Lower leg skin (tissue), 4 donors: ENCODE data around the gene KCNE4. TPM values are rescaled to one million over a fixed set of nuclear protein-coding genes. Genes with fewer than 3 reads are reported as not detected.

ENCODE experiments used
- DNase-seq, 2 donors: peaks; one replicate each; pipeline ENCODE4 v3.0.0-alpha.2; 2019; ENCODE audit warnings: low spot score in 2 of 2
- H3K4me3 ChIP-seq: fragments of 200-600 bp; sonication (generic); 2 replicates; pipeline ENCODE4 v1.5.1; 2017; ENCODE audit warnings: mild to moderate bottlenecking, low read depth; ENCODE audit not compliant: poor library complexity, severe bottlenecking
- POLR2A ChIP-seq, 2 donors: fragments of 450-650 bp; IDR thresholded peaks; one replicate each; pipeline ENCODE4 v1.6.1; 2016 to 2017; ENCODE audit warnings: antibody characterized with exemption in 2 of 2, mild to moderate bottlenecking in 1 of 2, moderate library complexity in 1 of 2
- WGBS, 2 donors: methylation state at CpG; one replicate each; pipeline ENCODE4 v1.1.5; 2018; 5-methylcytosine and 5-hydroxymethylcytosine counted together
- intact Hi-C: fragments of 100-400 bp; cut with DNase I; formaldehyde crosslinking; loops from one replicate; pipeline ENCODE4 v1.15.0; 2023; ENCODE audit warnings: low total_unique reads
- total RNA-seq, 4 donors: library from RNA; depleted of rRNA; stranded (reverse); fragments of >200 nt; gene quantifications; one replicate each; pipeline ENCODE4 v1.1.0, GENCODE V29; 2016
- TF ChIP-seq, protein P1 (sequence below), 3 donors: fragments of 450-650 bp; IDR thresholded peaks; one replicate each; pipeline ENCODE4 v1.5.1; 2016; ENCODE audit warnings: antibody characterized with exemption in 3 of 3, mild to moderate bottlenecking in 3 of 3, moderate library complexity in 2 of 3

The KCNE4 gene
- total RNA-seq, 4 donors from 2014 or later: 0.95 to 4.1 (median 1.7) TPM

DNA sequence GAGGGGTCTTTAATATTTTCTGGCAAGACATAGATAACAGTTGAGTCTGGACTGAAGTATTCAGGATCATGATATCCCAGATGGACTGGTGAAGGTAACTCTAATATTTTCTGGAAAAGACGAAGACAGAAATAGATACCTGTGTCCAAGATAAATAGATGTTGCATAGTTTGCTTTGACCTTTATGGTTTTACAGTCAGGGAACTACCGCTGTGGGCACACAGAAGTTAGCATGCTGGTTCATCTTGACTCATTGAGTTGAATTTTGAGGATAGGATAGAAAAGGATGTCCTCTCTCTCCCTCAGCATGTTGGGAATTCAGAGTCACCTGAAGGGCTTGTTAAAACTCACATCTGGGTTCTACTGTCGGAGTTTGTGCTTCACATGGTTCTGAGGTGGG is 20.8 kb downstream of the KCNE4 start:
- TF ChIP-seq POLR2A (IDR thresholded peaks at IDR 0.05): no peak
- TF ChIP-seq, protein P1, sequence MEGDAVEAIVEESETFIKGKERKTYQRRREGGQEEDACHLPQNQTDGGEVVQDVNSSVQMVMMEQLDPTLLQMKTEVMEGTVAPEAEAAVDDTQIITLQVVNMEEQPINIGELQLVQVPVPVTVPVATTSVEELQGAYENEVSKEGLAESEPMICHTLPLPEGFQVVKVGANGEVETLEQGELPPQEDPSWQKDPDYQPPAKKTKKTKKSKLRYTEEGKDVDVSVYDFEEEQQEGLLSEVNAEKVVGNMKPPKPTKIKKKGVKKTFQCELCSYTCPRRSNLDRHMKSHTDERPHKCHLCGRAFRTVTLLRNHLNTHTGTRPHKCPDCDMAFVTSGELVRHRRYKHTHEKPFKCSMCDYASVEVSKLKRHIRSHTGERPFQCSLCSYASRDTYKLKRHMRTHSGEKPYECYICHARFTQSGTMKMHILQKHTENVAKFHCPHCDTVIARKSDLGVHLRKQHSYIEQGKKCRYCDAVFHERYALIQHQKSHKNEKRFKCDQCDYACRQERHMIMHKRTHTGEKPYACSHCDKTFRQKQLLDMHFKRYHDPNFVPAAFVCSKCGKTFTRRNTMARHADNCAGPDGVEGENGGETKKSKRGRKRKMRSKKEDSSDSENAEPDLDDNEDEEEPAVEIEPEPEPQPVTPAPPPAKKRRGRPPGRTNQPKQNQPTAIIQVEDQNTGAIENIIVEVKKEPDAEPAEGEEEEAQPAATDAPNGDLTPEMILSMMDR (IDR thresholded peaks at IDR 0.05): no peak
- intact Hi-C loops: no loop called here
- H3K4me3 ChIP-seq: no peak overlapping the region
- DNase-seq: no peak
- WGBS, 2 donors: 90 to 91% methylated on average over 3 of the region's 3 CpGs

DNA sequence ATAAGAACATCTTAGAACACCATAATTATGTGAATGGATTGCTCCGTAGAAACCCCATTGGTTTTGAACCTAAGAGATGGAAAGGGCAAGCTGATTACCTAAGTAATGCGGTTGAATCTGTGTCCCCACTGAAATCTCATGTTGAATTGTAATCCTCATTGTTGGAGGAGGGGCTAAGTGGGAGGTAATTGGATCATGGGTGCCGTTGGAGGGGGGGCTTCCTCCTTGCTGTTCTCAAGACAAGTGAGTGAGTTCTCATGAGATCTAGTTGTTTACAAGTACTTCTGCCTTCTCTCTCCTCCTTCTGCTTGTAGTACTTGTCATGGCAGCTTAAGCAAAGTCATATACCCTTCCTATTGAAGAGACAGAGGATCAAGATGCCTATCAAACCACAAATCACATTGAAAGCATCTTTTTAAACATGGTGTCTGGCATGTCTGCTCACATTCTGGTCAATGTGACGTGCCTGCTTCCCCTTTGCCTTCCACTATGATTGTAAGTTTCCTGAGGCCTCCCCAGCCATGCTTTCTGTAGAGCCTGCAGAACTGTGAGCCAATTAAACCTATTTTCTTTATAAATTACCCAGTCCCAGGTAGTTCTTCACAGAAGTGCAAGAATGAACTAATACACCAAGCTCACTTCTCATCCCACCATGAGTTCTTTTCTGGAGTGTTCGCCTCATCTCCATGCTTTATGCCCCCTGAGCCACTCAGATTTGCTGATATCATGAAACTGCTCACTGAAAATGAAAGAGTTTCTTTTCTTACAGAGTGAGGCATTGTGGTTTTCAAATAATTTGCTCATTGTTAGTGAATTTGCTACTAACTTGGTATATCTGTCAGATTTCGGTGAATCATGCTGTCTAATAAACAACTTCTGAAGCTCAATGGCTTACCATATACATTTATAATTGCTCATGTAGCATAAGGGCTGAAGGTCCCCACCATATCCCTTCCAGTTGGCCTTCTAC is 23.6 kb downstream of the KCNE4 start:
- TF ChIP-seq POLR2A (IDR thresholded peaks at IDR 0.05): no peak
- TF ChIP-seq, protein P1 (IDR thresholded peaks at IDR 0.05): no peak
- no peak for DNase-seq
- H3K4me3 ChIP-seq: no peak overlapping the region
- whole genome bisulfite sequencing, 2 donors: 71 to 73% methylated on average over 6 of the region's 6 CpGs
- intact Hi-C loops: no loop called here

DNA sequence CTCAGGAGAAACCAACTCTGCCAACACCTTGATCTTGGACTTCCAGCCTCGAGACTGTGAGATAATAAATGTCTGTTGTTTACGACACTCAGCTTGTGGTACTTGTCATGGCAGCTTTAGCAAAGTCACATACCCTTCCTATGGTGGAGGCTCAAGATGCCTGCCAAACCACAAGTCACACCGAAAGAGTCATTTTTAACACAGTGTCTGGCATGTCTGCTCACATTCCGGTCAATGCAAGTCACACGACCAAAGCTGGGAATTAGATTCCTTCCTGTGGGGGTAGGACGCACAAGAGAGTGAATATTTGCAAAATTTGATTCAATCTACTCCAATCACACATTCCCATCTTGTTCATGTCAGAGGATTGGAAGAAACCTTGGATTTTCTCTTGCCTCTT is 24.6 kb downstream of the KCNE4 start:
- no peak for DNase-seq
- intact Hi-C loops: no loop called here
- TF ChIP-seq POLR2A (IDR thresholded peaks at IDR 0.05): no peak
- TF ChIP-seq, protein P1 (IDR thresholded peaks at IDR 0.05): no peak
- H3K4me3 ChIP-seq: no peak overlapping the region
- WGBS, 2 donors: 65 to 66% methylated on average over 6 of the region's 6 CpGs

DNA sequence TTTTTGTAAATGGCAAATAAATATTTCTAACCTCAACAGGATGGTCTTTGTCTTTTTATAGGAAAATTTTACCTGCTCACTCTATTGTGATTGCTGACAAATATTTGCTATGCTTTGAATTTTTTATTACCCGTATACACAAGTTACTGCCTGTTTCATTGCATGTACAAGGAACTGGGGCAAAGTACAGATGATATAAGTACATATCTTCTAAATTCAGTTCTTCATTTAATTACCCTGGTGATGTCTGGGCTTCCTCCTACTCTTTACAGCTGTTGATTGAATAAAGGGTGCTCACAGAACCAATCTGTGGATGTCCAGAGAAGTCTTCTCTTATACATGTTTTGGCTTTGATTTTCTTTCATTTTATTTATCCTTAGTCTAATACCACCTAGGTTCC is 26.5 kb downstream of the KCNE4 start:
- DNase-seq: no peak
- no peak overlapping the region for H3K4me3 ChIP-seq
- TF ChIP-seq, protein P1 (IDR thresholded peaks at IDR 0.05): no peak
- TF ChIP-seq POLR2A (IDR thresholded peaks at IDR 0.05): no peak
- WGBS, 2 donors: 67 to 82% methylated on average over 1 of the region's 1 CpG
- intact Hi-C loops: no loop called here

DNA sequence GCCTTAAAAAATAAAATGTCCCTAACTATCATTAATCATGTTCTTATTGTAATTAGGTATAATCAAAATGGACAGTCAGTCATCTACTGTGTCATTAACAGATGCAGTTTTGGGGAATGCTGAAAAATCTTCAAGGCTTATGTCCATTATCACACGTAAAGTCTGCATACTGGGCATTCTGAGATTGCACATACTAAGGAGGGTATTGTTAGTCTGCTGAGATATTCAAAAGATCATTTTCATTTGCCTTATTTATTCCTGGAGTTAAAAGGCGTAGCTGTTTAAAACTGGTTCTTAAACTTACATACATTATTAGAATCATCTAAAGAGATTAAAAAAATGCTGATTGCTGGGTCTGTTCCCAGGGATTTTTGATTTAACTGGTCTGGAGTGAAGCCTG is 27.4 kb downstream of the KCNE4 start:
- DNase-seq: no peak
- intact Hi-C loops: no loop called here
- no peak overlapping the region for H3K4me3 ChIP-seq
- 85 to 87% methylated on average over 2 of the region's 2 CpGs for WGBS, 2 donors
- TF ChIP-seq, protein P1 (IDR thresholded peaks at IDR 0.05): no peak
- TF ChIP-seq POLR2A (IDR thresholded peaks at IDR 0.05): no peak
